Left kidney (tissue), 2 donors: ENCODE measurements around the gene FBP1. TPM values are rescaled to one million over a fixed set of nuclear protein-coding genes. Genes with fewer than 3 reads are reported as not detected.

Source experiments
- DNase-seq: peaks from one replicate; pipeline ENCODE4 v3.0.0-alpha.2; 2013
- polyA plus RNA-seq: library from polyadenylated mRNA; unstranded; fragments of 120-200 nt; gene quantifications from one replicate; pipeline ENCODE4 v1.2.1, GENCODE V29; 2013; ENCODE audit not compliant: insufficient read length

FBP1 gene
- polyA plus RNA-seq, 1 donor = 66.0 TPM

DNA sequence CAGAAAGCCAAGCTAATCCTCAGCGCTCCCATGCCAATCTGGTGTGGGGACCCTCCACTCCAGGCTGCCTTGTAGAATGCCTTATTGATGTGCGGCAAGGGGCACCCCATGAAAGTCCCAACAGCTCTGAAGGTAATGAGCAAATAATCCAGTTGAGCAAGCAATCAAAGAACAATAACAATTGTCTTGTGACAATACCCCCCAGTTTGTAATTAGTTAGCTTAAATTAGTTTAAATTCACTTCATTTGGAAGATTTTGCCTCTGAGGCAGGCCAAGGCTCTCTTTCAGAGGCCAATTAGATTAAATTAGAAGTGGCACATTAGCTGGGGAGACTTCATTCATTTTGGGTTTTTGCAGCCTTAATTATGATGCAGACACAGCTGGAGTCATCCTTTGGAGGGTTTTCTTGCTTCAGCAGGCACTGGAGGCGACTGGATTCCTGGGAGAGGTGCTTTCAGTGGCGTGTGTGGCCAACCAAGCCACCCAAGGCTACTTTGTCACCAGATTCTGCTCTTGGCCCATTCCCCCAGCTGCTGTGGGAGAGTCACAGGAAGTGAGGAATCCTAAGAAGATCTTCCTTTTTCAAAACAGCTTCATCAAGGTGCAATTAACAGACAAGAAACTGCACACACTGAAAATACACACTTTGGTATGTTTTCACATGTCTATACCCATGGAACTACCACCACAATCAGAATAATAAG lies 17.9 kb upstream of the FBP1 start:
- no peak for DNase-seq

- DNase-seq = no peak
These were observed 16.9 kb upstream of the FBP1 start for GRCh38 chr9:94656200-94656599.

- no peak for DNase-seq
These were observed 16.4 kb upstream of the FBP1 start for GRCh38 chr9:94655739-94656138.

GRCh38 chr9:94654165-94654894 lies 15.0 kb upstream of the FBP1 start:
- no peak for DNase-seq

GRCh38 chr9:94650949-94651348 lies 11.6 kb upstream of the FBP1 start:
- no peak for DNase-seq

DNA sequence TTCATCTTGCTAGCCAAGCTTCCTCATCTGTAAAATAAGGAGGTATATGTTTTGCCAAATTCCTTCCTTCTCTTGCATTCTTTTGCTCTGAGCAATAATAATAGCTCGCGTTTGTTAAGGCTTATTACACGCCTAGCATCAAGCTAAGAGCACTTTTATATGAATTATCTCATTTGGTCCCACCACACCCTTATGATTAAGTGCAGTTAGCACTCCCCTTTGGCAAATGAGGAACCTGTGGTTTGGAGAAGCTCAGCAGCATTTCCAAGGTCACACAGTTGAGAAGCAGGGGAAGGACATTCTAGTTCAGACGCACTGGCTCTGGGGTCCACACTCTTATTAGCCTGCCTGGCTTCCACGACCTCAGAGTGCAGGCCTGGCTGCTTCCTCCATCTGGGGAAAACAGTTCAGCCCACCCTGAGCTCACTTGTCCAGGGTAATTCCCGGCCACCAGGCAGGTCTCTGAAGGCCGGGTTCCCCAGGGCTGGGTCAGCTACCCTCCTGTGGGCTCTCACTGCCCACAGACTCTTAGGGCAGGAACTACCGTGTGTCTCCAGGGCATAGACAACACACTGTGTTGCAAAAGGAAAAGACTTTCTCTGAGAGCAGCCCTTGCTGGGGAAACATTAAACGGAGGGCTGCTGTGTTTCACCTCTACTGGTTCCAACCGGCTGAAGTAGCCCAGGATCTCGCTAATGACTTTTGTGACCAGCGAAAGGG lies 9.9 kb upstream of the FBP1 start:
- DNase-seq = no peak

- DNase-seq = no peak
These were observed 8.9 kb upstream of the FBP1 start for GRCh38 chr9:94648185-94648584.

- no peak for DNase-seq
These were observed 6.6 kb upstream of the FBP1 start for GRCh38 chr9:94645901-94646300.

- DNase-seq = no peak
These were observed 5.2 kb upstream of the FBP1 start for GRCh38 chr9:94644543-94644942.

DNA sequence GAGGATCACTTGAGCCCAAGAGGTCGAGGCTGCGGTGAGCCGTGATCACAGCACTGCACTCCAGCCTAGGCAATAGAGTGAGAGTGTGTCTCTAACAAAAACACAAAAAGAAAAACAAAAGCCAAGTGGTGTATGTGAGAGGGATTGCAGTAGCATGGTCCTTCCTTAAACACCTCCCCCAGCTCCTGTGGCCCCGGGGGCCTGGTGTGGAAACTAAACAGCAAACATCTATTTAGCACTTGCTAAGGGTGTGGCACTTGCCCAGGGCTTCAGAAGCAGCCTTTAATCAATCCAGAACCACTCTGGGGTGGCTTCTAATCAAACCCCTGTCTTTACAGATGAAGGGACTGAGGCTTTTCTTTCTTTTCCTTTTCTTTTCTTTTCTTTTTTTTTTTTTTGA lies 4.4 kb upstream of the FBP1 start:
- no peak for DNase-seq

DNA sequence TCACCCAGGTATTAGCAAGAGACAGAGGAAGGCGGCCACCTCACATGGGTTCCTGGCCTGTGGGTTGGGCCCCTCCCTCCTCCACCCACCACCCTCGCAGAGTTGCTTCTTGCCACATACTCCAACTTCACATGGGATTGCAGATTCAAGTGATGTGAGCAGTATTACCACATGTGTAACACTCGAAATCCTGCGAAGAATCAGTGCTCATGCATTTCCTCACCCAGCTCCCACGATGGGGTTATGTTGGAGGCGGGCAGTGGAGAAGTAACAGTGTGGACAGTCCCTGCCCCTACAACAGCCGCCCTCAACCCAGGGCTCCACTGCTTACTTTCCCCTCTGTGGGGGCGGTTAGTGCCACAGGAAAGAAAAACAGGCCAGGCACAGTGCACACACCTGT lies 3.9 kb upstream of the FBP1 start:
- no peak for DNase-seq

GRCh38 chr9:94642501-94642900 lies 3.2 kb upstream of the FBP1 start:
- DNase-seq = no peak

DNA sequence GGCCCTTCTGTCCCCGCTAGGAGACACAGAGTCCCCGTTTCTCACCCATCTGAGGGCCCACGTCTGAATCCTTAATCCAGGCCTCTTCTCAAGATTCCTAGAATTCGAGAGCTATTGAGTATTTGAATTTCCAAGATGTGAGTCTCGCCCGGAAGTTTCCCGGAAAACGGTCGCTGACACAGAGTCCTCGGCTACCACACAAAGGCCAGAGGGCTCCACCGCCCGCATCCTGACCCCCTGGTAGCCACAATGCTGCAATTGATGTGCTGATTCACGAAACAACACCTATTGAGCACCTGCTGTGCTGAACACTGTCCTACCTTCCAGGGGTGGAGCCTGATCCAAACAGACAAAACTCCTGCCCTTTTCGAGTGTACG lies 670 bp upstream of the FBP1 start:
- no peak for DNase-seq

DNA sequence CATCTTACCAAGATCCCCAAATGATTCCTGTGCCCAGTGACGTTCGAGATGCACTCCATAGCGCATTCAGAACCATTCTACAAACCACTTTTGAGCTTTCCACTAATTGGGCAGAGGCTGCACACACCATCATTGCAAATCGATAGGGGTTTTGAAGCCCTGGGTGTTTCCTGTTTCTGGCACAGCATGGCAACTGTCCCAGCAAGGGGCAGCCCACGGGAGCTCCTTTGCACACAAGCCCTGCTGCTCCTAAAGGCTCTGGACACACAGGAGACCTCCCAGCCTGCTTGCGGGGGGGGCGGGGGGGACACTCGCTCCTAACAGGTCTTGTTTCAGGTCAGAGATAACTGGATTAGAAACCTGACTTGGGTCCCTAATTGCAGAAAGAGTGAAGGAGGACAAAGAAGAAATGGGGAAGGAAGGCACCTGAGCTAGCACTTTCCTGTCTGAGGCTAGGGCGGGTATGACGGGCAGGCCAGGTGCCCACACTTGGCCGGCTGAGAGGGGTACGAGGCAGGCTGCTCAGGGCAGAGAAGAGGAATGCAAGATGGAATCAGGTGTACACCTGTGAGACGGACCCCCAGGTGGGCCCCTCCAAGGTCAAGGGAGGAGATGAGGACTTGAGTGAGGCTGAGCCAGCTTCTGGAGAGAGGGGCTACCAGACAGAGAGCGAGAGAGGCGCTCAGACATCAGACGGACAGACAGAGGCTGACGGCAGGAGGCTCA lies 820 bp downstream of the FBP1 start:
- no peak for DNase-seq

DNA sequence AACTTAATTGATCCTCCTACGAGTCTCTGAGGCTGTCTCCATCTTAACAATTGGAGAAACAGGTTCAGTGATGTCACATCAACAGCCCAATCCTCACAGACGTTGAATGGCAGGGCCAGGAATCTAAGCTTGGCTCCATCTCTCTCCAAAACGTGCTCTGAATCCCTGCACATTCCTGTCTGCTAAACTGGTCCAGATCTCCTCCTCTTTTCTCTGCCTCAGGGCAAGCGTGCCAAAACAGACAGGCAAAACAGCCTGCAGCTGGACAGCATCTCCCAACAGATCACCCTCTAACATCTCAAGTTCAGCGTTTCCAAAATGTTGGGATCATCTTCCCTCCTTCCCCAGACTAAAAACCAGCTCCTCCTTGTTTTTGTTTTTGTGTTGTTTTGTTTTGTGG lies 6.6 kb downstream of the FBP1 start:
- no peak for DNase-seq

- no peak for DNase-seq
These were observed 7.7 kb downstream of the FBP1 start for GRCh38 chr9:94631599-94631998.

DNA sequence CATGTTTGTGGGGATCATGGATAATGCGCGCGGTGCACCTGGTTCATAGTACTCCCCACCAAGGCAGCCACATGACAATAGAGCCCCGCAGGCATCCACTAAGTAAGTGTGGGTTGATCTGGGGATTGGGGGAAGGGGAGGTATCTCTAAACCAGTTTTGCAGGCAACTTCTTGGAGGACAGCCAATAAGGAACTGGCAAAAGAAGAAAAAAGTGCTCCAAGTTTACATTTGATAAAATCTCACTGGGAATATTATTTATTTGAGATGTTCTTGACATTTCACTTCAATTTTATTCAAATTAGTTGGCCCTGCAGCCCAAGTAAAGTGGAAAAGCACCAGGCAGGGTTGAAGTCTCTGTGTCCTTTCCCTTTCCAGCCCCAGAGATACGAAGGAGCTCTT lies 8.5 kb downstream of the FBP1 start:
- DNase-seq = no peak

DNA sequence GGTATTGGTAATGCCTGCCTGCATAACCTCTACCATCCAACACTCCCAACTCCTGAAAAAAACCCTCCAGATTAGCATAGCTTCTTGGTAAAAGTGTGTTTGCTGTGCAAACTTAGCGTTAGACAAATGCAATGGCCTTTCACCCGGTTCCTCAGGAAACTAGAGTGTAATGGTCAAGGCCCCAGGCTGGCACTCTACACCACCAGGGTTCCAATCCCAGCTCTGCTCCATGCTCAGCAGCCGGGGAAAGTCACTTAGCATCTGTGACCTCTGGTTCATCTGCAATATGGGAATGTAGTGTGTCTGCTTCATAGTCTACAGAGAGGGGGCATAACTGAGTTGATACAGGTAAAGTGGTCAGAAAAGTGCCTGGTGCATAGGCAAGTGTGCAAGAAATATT lies 9.0 kb downstream of the FBP1 start:
- DNase-seq = no peak

- DNase-seq = no peak
These were observed 12.0 kb downstream of the FBP1 start for GRCh38 chr9:94627287-94627686.

- no peak for DNase-seq
These were observed 13.5 kb downstream of the FBP1 start for GRCh38 chr9:94625835-94626234.

GRCh38 chr9:94624629-94625028 lies 14.7 kb downstream of the FBP1 start:
- DNase-seq = no peak

GRCh38 chr9:94623253-94623652 lies 16.1 kb downstream of the FBP1 start:
- DNase-seq = no peak
